HG03460 (cell line): ENCODE results near the gene CUL1.

ENCODE experiments used
- ATAC-seq: cut with Tn5 transposase; IDR thresholded peaks from one replicate; pipeline ENCODE4 v1.9.1; 2021; ENCODE audit not compliant: unreplicated experiment

The CUL1 gene

DNA sequence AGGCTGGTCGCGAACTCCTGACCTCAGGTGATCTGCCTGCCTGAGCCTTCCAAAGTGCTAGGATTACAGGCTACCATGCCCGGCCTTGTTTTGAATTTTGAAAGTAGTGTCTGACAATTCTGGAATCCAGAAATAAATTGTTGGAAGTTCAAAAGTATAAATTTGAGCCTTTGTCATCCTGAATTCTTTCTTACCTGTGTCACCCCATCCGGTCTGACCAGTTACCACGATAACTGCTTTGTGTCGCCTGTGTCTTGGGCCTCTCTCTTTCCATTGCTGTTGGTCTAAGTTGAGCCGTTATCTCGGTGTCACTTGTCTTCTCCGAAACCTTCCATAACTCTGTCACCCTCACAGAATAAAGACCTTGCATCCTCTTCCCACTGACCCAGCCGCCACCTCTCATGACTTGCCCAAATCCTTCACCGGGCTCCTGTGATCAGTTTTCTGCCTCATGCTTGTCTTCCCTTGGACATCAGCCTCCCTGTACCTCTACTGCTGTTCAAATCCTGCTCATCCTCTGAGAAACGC is 18.6 kb downstream of the CUL1 start:
- ATAC-seq, result no peak

DNA sequence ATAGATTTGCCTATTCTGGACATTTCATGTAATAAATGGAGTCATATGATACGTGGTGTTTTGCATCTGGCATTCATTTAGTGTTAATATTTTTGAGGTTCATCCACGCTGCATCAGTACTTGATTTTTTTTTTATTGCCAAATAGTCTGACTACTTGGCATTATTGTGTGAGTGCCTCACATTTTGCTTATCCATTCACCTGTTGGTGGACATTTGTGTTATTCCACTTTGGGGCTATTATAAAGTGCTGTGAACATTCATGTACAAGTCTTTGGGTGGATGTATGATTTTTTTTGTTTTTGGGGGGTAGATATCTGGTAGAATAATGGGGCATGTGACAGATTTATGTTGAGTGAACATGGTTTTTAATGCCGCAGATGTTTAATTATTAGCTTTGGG is 19.7 kb downstream of the CUL1 start:
- ATAC-seq, result no peak

DNA sequence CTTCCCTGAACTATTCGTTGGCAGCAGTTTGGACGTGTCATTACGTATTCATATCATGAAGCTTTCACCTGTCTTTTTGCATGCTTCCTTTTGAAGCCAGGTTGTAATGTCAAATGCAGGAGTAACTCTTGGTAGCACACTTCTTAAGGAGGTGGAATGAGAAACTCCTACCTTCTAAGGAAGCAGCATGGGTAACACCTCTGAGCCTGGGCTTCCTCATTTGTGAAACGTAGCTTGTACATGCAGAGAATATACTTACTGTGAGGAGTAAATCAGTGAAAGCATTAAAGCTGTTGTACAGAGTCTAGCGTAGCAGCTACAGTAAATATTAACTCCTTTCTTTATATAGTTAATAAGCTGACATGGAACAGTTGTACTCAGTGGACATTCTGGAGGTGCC is 21.1 kb downstream of the CUL1 start:
- ATAC-seq, result no peak

DNA sequence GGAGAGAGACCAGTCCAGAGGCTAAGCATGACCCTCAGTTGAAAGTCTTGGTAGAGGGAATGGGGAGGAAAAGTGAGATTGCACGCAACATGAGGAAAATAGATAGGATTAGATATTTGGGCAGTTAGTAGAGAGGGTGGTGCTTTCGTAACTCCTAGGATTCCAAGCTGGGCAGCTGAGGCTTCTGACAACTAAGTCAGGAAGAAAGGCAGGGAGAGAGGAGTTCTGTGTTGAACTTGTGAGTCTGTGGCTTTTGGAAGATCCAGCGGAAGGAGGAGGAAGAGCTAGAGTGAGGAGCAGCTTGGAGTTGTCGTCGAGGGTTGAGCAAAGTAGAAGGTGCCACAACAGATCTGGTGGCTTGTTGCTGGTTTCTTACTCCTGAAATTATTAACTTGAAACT is 21.8 kb downstream of the CUL1 start:
- ATAC-seq, result no peak

DNA sequence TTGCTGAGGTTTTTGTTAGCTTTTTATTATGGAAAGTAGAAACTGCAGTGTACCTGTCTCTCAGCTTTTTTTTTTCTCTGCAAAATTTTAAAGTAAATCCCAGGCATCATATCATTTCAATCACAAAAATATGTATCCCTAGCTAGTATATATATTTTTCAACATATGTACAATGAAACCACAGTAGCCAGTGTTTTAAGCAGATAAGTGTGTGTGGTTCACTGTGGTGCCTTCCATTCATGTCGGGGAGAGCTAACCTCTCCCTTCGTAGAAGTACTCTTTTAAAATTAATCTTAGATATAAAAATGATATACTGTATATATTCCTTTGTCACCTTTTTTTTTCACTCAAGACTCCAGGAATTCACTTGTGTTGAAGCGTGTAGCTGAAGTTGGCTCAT is 22.7 kb downstream of the CUL1 start:
- no peak for ATAC-seq

DNA sequence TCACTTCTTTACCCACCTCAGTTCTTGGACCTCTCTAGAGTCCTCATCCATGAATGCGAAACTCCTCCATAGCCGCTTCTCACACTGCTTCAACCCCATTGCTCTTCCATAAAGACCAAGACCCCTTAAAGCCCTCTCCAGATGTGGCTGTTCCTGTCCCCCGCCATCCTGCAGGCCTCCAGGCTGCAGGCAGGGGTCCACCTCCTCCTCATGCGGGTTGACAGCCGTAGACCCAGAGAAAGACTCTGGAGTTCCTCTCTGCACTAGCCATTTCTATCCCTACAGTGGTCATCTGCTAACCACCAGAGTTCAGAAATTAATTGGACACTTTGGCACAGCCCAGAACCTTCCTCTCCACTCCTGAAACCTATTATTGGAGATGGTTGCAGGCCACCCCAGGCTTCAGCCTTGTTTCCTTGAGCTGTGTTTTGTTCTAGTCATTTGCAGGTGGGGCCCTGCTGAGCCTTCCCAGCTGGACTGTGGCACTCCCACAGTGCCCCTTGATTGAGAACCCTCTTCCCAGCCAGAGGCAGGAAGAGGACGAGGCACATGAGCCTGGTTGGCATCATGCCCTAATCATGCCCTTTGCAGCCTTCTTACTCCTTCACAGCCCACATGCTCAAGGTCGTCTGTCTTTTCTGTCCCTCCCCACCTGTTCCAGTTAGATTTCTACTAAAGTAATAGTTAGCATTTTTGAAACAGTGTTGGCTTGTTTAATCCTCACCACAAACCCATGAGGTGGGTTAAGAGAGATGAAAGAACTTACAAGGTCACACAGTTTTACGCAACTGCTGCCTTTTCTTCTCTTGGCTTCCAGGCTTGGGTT is 23.9 kb downstream of the CUL1 start:
- ATAC-seq, result no peak

DNA sequence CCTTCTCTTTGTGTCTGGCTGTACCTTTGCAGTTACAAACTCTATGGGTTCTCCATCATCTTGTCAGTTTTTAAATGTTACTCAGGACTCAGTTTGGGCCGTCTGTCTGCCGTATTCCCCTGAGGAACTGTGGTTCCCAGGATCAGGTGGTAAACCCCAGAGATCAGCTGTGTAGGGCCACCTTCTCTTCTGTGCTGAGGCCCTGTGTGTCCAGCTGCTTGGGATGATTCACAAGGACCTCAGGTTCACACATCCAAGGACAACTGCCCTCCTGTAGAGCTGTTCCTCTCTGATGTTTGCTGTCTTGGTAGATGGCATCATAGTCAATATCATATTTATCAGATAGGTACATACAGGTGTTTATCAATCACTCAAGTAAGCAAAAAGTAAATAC is 24.5 kb downstream of the CUL1 start:
- no peak for ATAC-seq

DNA sequence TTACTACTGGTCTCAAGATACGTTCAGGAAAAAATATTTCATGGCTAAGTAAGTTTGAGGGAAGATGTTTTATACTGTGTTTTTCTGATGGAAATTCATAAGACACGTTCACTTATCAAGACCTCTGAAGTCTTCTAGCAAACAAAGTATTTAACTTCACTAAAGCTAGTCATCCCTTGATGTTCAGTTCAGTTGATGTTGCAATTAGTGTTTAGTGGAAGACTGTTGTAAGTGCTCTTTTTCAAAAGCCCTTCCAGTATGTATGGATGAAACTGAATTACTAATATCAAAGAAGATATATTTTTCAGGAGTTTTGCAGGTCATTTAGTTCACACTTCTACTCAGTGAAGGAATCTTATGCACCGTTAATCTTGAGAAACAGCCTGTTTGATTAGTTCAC is 25.1 kb downstream of the CUL1 start:
- ATAC-seq, result no peak

DNA sequence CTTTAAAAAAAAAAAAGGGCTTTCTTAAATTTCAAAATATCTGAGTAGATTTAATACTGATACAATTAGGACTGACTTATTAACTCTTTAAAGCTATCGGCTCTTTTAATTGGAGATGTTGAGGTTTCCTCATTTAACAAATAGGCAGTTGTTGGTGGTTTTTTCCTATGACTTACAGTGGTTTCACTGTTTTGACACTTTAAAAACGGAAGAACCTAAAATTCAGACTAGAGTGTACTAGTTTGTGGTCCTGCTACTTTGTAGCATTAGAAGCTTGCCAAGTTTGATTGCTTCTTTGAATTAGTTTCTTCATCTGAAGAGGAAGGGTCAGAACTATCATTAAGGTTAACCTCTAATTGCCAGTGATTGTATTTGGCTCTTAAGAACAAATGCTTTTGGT is 27.7 kb downstream of the CUL1 start:
- no peak for ATAC-seq

DNA sequence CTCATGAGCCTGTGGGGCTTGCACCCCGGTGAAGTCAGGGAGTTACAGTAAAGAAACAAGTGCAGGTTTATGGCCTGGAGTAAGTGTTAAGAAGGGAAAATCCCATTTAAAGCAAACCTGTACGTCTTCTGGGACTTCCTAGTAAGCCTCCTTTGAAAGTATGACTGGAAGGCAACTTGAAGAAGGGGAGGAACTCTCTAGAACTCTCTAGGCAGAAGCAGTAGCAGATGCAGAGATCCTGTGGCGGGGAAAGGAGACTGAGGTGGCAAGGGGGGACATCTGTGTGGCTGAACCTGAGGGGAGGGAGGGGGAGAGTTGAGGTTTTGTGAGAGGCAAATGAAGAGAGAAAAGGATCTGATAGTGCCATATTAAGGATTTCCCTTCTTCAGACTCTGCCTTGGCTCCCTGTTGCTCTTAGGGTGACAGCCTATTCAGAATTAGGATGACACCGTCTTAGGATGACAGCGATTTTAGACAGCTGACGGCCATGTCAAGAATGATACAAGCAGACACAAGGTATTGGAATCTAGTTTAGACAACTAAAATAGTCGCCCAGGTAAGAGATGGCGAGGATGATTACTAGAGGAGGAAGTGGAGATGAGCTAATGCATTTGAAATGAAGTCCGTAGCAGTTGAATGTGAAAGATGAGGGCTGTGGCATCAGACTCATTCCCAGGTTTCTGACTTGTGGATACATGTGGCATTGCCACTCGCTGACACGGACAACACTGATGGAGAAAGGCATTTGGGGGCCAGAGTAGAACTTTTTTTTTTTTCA is 29.0 kb downstream of the CUL1 start:
- no peak for ATAC-seq

DNA sequence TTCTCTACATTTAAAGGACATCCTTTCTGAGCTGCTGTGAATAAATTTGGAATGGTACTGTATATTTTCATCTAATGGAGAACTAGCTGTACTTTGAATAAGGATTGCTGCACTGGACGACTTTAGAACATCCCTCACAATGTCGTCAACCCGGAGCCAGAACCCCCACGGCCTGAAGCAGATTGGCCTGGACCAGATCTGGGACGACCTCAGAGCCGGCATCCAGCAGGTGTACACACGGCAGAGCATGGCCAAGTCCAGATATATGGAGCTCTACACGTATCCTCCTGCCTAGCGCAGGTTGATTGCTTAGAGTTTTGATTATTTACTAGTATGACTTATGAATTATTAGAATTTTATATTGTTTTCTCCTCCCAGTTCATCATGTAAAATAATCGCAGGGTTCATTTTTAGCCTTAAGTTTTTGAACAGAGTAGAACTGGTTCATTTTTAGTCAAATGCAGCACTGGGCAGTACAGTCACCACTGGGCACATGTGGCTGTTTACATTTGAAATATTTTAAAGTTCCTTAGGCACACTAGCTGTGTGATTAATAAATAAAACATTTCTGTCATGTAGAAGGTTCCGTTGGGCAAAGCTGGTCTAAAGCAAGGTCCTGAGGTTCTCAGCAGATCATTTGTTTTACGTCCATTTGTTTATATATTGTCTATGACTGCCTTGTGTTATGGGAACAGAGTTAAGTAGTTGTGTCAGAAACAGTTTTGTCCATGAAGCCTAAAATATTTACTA is 31.5 kb downstream of the CUL1 start:
- ATAC-seq, result no peak

DNA sequence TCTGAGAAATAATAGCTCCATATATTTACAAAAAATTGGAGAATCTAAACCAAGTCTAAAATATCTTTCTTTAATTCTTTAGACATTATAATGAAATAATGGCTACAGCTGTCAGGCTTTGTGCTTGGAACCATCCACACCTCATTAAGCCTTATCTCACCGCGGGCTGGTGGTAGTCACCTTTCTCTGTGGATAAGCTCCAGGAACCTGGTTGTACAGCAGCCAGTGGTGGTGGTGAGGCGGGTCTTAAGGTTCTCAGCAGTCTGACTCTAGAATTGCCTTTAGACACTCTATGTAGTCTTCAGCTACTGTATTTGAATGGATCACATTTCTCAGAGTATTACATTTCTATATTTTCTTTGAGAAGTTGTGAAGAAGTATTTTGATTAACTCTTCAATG is 34.2 kb downstream of the CUL1 start:
- no peak for ATAC-seq

DNA sequence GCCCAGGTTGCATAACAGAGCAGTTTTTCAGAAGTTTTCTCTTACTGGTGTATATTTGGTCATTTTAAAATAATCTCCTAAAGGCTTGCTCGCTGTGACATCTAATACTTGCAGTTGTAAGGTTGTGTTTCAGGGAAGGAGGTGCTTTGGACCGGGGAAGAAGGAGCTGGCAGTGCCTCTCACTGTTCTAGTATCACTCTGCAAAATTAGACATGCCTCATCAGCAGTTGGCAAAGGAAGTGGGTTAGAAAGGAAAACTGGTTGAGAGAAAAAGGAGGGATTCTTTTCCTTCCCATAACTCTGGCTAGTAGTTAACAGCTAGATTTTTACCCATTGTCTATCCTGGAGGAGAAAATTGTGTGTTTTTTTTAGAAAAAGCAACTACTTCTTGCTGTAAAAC is 34.8 kb downstream of the CUL1 start:
- no peak for ATAC-seq

DNA sequence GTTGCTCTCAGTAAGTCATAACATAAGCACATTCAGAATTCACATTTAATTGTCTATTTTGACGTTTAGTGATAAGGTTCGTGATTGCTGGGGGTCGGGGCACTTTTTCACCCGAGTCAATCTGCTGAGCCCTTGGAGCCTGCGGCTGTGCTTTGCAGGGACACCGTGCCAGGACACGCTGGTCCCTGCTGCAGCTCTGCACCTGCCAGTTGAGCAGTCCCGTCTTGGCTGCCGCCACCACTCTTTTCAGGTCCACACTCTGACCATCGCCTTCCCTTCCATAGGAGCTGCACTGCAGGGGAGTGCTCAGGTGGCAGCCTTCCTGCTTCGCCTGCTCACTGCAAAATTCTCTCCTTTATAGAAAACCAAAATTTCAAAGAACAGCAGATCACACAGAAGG is 36.4 kb downstream of the CUL1 start:
- ATAC-seq, result no peak

DNA sequence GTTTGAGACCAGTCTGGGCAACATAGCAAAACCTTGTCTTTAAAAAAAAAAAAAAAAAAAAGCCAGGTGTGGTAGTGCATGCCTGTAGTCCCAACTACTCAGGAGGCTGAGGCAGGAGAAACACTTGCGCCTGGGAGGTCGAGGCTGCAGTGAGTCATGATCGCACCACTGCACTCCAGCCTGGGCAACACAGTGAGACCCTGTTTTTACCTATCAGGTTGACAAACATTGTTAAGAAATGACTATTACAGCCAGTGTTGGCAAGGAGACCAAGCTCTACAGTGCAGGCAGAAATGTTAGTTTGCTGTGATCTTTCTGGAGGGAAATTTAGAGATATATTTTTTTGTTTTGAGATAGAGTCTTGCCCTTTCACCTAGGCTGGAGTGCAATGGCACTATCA is 37.3 kb downstream of the CUL1 start:
- no peak for ATAC-seq

DNA sequence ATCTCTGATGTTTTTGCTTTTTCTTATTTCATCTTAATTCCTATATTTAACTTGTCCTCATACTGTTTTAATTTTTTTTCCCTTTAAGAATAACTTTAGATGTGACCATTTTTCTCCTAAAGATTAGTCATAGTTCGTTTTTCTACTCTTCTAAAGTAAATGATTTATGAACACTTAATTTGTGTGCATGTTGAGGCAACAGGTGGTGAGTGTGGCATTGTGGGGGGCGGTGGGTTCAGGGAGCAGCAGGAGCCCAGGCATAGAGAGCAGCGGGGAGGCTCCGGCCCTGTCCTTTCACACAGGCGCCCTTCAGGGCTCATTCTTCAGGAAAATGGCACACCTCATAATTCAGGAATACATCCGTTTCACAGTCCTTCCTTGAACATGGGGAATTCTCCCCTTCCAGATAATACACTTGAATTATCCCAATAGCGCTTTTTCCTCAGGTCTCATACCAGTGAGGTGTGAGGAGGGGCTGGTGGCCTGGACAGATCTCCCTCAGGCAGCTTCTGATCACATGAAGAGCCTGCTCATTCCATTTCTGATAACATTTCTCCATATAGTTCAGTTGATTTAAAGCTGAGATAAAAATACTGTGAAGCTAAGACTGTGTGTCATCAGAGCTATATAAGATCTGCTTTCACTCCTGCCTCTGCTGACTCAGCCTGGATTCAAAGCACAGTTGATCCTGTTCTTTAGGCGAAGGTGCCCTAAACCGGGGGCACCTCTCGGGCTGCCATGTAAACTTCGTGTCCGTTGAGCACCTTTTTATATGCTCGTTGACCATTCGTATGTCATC is 40.2 kb downstream of the CUL1 start:
- ATAC-seq, result no peak

DNA sequence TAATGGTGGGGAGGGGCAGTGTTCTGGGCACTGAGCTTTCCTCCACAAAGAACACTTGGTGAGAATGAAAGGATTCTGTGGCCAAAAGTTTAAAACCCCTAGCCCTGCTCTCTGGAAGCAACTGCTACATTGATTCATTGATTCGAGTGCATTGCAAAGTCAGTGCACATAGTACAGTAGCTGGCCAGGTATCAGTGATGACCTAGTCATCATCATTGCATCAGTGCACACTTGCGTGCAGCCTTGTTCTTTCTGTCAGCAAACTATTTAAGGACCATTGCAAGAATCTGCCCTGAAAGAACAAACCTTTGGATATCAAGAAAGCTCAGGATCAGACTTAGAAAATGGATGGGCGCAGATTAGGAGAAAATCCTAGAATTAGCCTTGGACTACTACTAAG is 47.4 kb downstream of the CUL1 start:
- ATAC-seq, result no peak

DNA sequence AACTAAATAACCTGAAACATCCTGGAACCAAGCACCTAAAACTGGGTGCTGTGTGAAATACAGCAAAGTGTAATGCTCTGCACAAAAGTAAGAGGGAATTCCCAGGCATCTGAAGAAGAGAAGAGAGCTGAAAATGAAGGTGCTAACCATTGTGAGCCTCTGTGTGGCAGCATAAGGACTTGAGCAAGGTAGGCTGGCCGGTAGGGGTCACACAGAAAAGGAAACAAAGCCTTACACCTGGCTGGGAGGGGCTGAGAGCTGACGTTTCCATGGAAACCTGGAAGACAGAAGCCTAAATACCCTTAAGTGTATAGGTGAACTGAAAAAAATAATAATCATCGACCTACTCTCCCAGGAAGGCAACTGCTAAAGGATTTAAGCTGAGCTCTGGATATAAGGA is 48.6 kb downstream of the CUL1 start:
- ATAC-seq, result no peak

DNA sequence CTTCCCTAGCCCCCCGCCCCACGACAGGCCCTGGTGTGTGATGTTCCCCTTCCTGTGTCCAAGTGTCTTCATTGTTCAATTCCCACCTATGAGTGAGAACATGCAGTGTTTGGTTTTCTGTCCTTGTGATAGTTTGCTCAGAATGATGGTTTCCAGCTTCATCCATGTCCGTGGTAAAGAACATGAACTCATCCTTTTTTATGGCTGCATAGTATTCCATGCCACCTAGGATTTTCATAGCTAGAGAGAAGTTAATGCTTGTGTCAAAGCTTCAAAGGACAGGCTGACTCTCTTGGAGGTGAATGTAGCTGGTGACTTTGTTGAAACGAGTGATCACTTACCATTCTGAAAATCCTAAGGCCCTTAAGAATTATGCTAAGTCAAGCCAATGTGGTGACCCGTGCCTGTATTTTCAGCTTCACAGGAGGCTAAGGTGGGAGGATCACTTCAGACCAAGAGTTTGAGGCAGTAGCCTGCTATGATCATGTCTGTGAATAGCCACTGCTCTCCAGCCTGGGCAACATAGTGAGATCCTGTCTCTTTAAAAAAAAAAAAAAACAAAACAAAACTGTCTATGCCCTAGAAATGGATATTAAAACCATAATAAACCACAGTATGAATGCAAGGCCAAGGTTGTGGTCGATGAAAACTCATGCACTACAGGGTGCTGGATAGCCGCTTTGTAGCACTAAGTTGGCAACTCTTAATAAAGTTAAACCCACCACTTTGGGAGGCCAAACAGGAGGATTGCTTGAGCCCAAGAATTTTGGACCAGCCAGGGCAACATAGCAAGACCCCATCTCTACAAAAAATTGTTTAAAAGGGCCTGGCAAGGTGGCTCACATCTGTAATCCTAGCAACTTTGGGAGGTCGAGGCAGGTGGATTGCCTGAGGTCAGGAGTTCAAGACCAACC is 52.0 kb downstream of the CUL1 start:
- ATAC-seq, result no peak

DNA sequence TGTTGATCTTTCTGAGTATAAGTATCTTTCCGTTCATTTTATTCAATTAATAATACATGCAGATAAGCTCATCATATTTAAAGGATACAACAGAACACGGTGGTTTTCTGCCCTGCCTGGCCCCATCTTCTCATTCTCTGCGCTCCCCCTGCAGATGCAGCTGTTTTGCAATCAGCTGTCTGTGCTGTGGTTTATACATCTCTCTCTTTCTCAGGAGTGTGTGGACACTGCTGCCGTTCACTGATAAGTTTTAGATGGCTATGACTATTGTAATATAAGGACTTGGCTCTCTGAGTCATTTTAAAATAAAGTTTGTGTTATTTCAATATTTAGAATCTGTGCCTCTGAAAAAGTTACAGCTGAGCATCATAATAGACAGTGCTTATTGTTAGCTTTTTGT is 54.5 kb downstream of the CUL1 start:
- ATAC-seq, result no peak
